ENCODE data around the gene TOP3A. TPM values are rescaled to one million over a fixed set of nuclear protein-coding genes. Genes with fewer than 3 reads are reported as not detected.

Gene TOP3A
- total and polyA plus RNA-seq, 12 donors = 8.2 to 15.6 (median 12.4) TPM

GRCh38 chr17:18360518-18360917 lies 45.7 kb upstream of the TOP3A start:
- H3K4me3 ChIP-seq = no peak overlapping the region
- H3K27me3 ChIP-seq = no peaks in the 10 kb centered on the region
- DNase-seq = no peak
- no peak overlapping the region for H3K27ac ChIP-seq
- no peak for TF ChIP-seq CTCF (IDR thresholded peaks at IDR 0.05)
- intact Hi-C loops (cut with DNase I) = no loop called here
- no peaks in the 10 kb centered on the region for H3K9me3 ChIP-seq
- ATAC-seq = no peak
- H3K4me1 ChIP-seq = peaks cover 0 to 32% (median 13%) of the 10 kb centered on the region in 9 donors
- WGBS, 2 donors = 89 to 95% methylated on average over 8 of the region's 8 CpGs
- peaks cover 0 to 22% (median 0%) of the 10 kb centered on the region in 9 donors for H3K36me3 ChIP-seq

GRCh38 chr17:18356624-18357023 lies 41.8 kb upstream of the TOP3A start:
- intact Hi-C loops (cut with DNase I) = no loop called here
- Histone ChIP-seq H3K36me3 (peaks cover 0 to 51% (median 0%) of the 10 kb centered on the region in 9 donors), H3K4me1 (peaks cover 0 to 10% (median 0%) of the 10 kb centered on the region in 9 donors), H3K4me3 (no peak overlapping the region), H3K27ac (peak overlapping the region in 2 of 10 donors; percentile 37 to 57), H3K27me3 (no peaks in the 10 kb centered on the region), H3K9me3 (no peaks in the 10 kb centered on the region)
- TF ChIP-seq CTCF (IDR thresholded peaks at IDR 0.05) = no peak
- peak in 6 of 8 donors; percentile 38 to 75 (median 60) for ATAC-seq
- DNase-seq = peak in 1 of 2 donors; percentile 17
- WGBS, 2 donors = 89 to 94% methylated on average over 10 of the region's 10 CpGs

- peaks cover 0 to 10% (median 0%) of the 10 kb centered on the region in 9 donors for H3K4me1 ChIP-seq
- peaks cover 0 to 68% (median 0%) of the 10 kb centered on the region in 9 donors for H3K36me3 ChIP-seq
- no peak for TF ChIP-seq CTCF (IDR thresholded peaks at IDR 0.05)
- no peak overlapping the region for H3K4me3 ChIP-seq
- ATAC-seq (no peak), DNase-seq (no peak)
- no peaks in the 10 kb centered on the region for H3K27me3 ChIP-seq
- 93 to 97% methylated on average over 6 of the region's 6 CpGs for WGBS, 2 donors
- intact Hi-C loops (cut with DNase I) = no loop called here
- no peaks in the 10 kb centered on the region for H3K9me3 ChIP-seq
- no peak overlapping the region for H3K27ac ChIP-seq
Observed at GRCh38 chr17:18353541-18353940, 38.7 kb upstream of the TOP3A start.

- WGBS, 2 donors = 93 to 95% methylated on average over 5 of the region's 5 CpGs
- H3K4me1 ChIP-seq = no peaks in the 10 kb centered on the region
- no peaks in the 10 kb centered on the region for H3K27me3 ChIP-seq
- no peak for TF ChIP-seq CTCF (IDR thresholded peaks at IDR 0.05)
- DNase-seq (no peak), ATAC-seq (no peak)
- intact Hi-C loops (cut with DNase I) = no loop called here
- no peak overlapping the region for H3K27ac ChIP-seq
- H3K9me3 ChIP-seq = no peaks in the 10 kb centered on the region
- H3K4me3 ChIP-seq = no peak overlapping the region
- H3K36me3 ChIP-seq = peaks cover 0 to 97% (median 0%) of the 10 kb centered on the region in 9 donors
Observed at GRCh38 chr17:18344021-18344420, 29.2 kb upstream of the TOP3A start.
